Measurements from ENCODE around the gene MIDN. TPM values are rescaled to one million over a fixed set of nuclear protein-coding genes. Genes with fewer than 3 reads are reported as not detected.
A peak's percentile ranks its signal among the peaks of the same experiment; 100 is the strongest.

Gene MIDN
- total RNA-seq, 1 experiment from 2014 or later = 286 TPM

- no peak overlapping the region for H3K23ac ChIP-seq (ENCODE audit: insufficient read length, low read depth, low read length)
- peak; percentile 81 for DNase-seq
Measured at GRCh38 chr19:1223018-1223855, 25.1 kb upstream of the MIDN start.

More at GRCh38 chr19:1223018-1223855, 25.1 kb upstream of the MIDN start:
- Histone ChIP-seq H3K14ac (ENCODE audit: insufficient read depth, low read length) (no peak overlapping the region), H3K23me2 (ENCODE audit: insufficient read length, low read depth, low read length, poor library complexity, severe bottlenecking) (no peaks in the 10 kb centered on the region), H3K27me3 (ENCODE audit: insufficient read depth, low read length) (no peaks in the 10 kb centered on the region), H3K79me1 (ENCODE audit: insufficient read depth, low read depth, low read length, poor library complexity, severe bottlenecking) (peaks cover 4% of the 10 kb centered on the region), H3K27ac (ENCODE audit: insufficient read length, low read depth, low read length) (no peak overlapping the region), H3K9me3 (ENCODE audit: control insufficient read depth, low read depth, low read length) (no peaks in the 10 kb centered on the region), H3K18ac (ENCODE audit: insufficient read length, low read depth, low read length) (no peak overlapping the region), H3T11ph (ENCODE audit: low read length) (no peak overlapping the region), H3K79me2 (ENCODE audit: insufficient read depth, low read length) (no peaks in the 10 kb centered on the region), H2BK120ac (ENCODE audit: low read depth, low read length, poor library complexity, severe bottlenecking) (no peak overlapping the region), H3K9ac (ENCODE audit: extremely low read depth, insufficient read length, low read length) (no peak overlapping the region), H3K4ac (ENCODE audit: low read depth, low read length) (no peak overlapping the region), H2BK20ac (ENCODE audit: low read depth, low read length, poor library complexity, severe bottlenecking) (no peak overlapping the region), H2BK15ac (ENCODE audit: low read depth, low read length) (no peak overlapping the region), H4K5ac (ENCODE audit: insufficient read length, low read depth, low read length) (no peak overlapping the region), H3K4me2 (ENCODE audit: insufficient read depth, insufficient read length, low read length) (no peak overlapping the region), H2AK5ac (ENCODE audit: insufficient read length, low read length) (no peak overlapping the region), H3K4me1 (ENCODE audit: insufficient read depth, low read length) (no peaks in the 10 kb centered on the region), H4K91ac (ENCODE audit: insufficient read length, low read depth, low read length) (no peak overlapping the region), H4K20me1 (ENCODE audit: control insufficient read depth, insufficient read depth, insufficient read length) (no peaks in the 10 kb centered on the region), H3K56ac (ENCODE audit: insufficient read length, low read depth, low read length) (no peak overlapping the region), H2BK5ac (ENCODE audit: insufficient read length, low read length) (no peak overlapping the region), H2AFZ (ENCODE audit: low read length) (no peak overlapping the region), H2BK12ac (ENCODE audit: insufficient read length, low read depth, low read length) (no peak overlapping the region), H4K8ac (replicated peaks; ENCODE audit: insufficient read length, low read depth, low read length) (no peak overlapping the region)
- Mint-ChIP-seq H3K4me1 (peaks cover 0 to under 1% of the 10 kb centered on the region in 2 experiments; a peak in 1 of 4 replicates), H3K4me3 (no peak overlapping the region), H3K9me3 (no peaks in the 10 kb centered on the region), H3K27me3 (ENCODE audit: low read depth) (no peaks in the 10 kb centered on the region), H3K36me3 (ENCODE audit: insufficient read depth in 1 of 3, low read depth in 3 of 3) (peaks cover 2 to 13% (median 6%) of the 10 kb centered on the region in 3 experiments; a peak in 6 of 7 replicates), H3K27ac (peak overlapping the region in 1 of 3 experiments; percentile 77; a peak in 1 of 7 replicates)
- WGBS (ENCODE audit: extremely low coverage, insufficient read length, low lambda C conversion rate) = no CpG with 5 or more reads among the region's 48 CpGs
- TF ChIP-seq CTCF (conservative IDR thresholded peaks at IDR 0.05) = peak; percentile 69

Measured in H9 (cell line).